Progenitor cell of endocrine pancreas (in vitro differentiated cells): ENCODE data around the gene PLXNB2. TPM values are rescaled to one million over a fixed set of nuclear protein-coding genes. Genes with fewer than 3 reads are reported as not detected.

Experiments used
- DNase-seq: peaks from one replicate; pipeline ENCODE4 v3.0.0; 2021; ENCODE audit warnings: low spot score; ENCODE audit not compliant: unreplicated experiment
- H3K27ac Mint-ChIP-seq: 2 replicates; pipeline ENCODE4 v1.8.0; 2021; ENCODE audit warnings: mild to moderate bottlenecking, moderate library complexity, mixed read lengths
- H3K27me3 Mint-ChIP-seq: 2 replicates; pipeline ENCODE4 v1.8.0; 2021; ENCODE audit warnings: mixed read lengths
- H3K36me3 Mint-ChIP-seq: 2 replicates; pipeline ENCODE4 v1.8.0; 2022; ENCODE audit warnings: mixed read lengths; ENCODE audit not compliant: insufficient read depth
- H3K4me1 Mint-ChIP-seq: 2 replicates; pipeline ENCODE4 v1.8.0; 2021; ENCODE audit warnings: low read depth, mixed read lengths
- H3K4me3 Mint-ChIP-seq: 2 replicates; pipeline ENCODE4 v1.8.0; 2021; ENCODE audit warnings: low read depth, mild to moderate bottlenecking, moderate library complexity, mixed read lengths
- H3K9me3 Mint-ChIP-seq: 2 replicates; pipeline ENCODE4 v1.8.0; 2021; ENCODE audit warnings: low read depth, mixed read lengths
- CTCF ChIP-seq: fragments of 200-600 bp; sonication (generic); IDR thresholded peaks from one replicate; pipeline ENCODE4 v1.5.0; 2021; ENCODE audit warnings: antibody characterized with exemption, mild to moderate bottlenecking; ENCODE audit not compliant: unreplicated experiment
- total RNA-seq: library from RNA; stranded (reverse); gene quantifications from 2 replicates; pipeline ENCODE4 v1.2.1, GENCODE V29; 2021

Gene PLXNB2
- total RNA-seq, 1 donor from 2014 or later = 182 TPM

GRCh38 chr22:50318698-50319411 is 11.4 kb upstream of the PLXNB2 start:
- Mint-ChIP-seq H3K4me3 (no peak overlapping the region), H3K36me3 (peaks cover 4% of the 10 kb centered on the region), H3K4me1 (no peaks in the 10 kb centered on the region), H3K9me3 (no peaks in the 10 kb centered on the region), H3K27ac (no peak overlapping the region), H3K27me3 (peaks cover 3% of the 10 kb centered on the region)
- no peak for DNase-seq
- TF ChIP-seq CTCF = no peak

- no peak for DNase-seq
- peaks cover 4% of the 10 kb centered on the region for H3K36me3 Mint-ChIP-seq
These were observed 10.9 kb upstream of the PLXNB2 start for GRCh38 chr22:50318356-50318697.

GRCh38 chr22:50317674-50318073 is 10.2 kb upstream of the PLXNB2 start:
- Mint-ChIP-seq H3K4me1 (no peaks in the 10 kb centered on the region), H3K27me3 (peaks cover 3% of the 10 kb centered on the region), H3K36me3 (peaks cover 4% of the 10 kb centered on the region)

More at GRCh38 chr22:50318356-50318697, 10.9 kb upstream of the PLXNB2 start:
- H3K27me3 Mint-ChIP-seq = peaks cover 3% of the 10 kb centered on the region
- no peaks in the 10 kb centered on the region for H3K9me3 Mint-ChIP-seq
- TF ChIP-seq CTCF = no peak
- H3K27ac Mint-ChIP-seq = no peak overlapping the region
- H3K4me1 Mint-ChIP-seq = no peaks in the 10 kb centered on the region
- H3K4me3 Mint-ChIP-seq = no peak overlapping the region

GRCh38 chr22:50317178-50317577 is 9.7 kb upstream of the PLXNB2 start:
- Mint-ChIP-seq H3K9me3 (no peaks in the 10 kb centered on the region), H3K4me1 (no peaks in the 10 kb centered on the region), H3K27ac (no peak overlapping the region), H3K36me3 (peaks cover 4% of the 10 kb centered on the region), H3K4me3 (no peak overlapping the region), H3K27me3 (peaks cover 3% of the 10 kb centered on the region)
- no peak for TF ChIP-seq CTCF
- no peak for DNase-seq

More at GRCh38 chr22:50317674-50318073, 10.2 kb upstream of the PLXNB2 start:
- H3K27ac Mint-ChIP-seq = no peak overlapping the region
- no peak overlapping the region for H3K4me3 Mint-ChIP-seq
- no peak for TF ChIP-seq CTCF
- no peaks in the 10 kb centered on the region for H3K9me3 Mint-ChIP-seq
- no peak for DNase-seq

- no peak overlapping the region for H3K27ac Mint-ChIP-seq
- TF ChIP-seq CTCF = no peak
- H3K4me3 Mint-ChIP-seq = no peak overlapping the region
- DNase-seq = no peak
- H3K4me1 Mint-ChIP-seq = no peaks in the 10 kb centered on the region
- H3K36me3 Mint-ChIP-seq = peaks cover 6% of the 10 kb centered on the region
- peaks cover 3% of the 10 kb centered on the region for H3K27me3 Mint-ChIP-seq
- H3K9me3 Mint-ChIP-seq = no peaks in the 10 kb centered on the region
These were observed 8.9 kb upstream of the PLXNB2 start for GRCh38 chr22:50316114-50317065.
